ENCODE results near the gene GLRX2. TPM values are rescaled to one million over a fixed set of nuclear protein-coding genes. Genes with fewer than 3 reads are reported as not detected.
A peak's percentile ranks its signal among the peaks of the same experiment; 100 is the strongest.

GLRX2 gene
- total RNA-seq, 1 donor from 2014 or later, result 1.9 TPM

DNA sequence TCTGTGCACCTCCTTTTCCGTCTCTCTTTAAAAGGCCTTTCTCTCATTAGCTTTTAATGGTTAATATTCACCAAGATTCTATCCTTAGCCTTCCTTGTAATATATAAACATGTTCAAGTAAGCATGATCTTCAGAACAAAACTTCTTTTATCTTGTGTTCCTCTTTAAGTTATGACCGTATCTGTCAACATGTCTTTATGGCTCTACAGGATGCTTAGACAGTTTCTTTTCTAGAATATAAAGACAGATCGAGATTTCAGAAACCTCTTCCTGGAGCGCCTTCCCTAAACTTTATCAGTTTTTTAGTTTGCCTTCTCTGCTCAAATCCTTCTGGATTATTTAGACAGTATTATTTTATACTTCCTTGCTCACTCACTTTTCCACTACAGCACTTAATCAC, 38.6 kb downstream of the GLRX2 start:
- Histone ChIP-seq H3K27ac (no peak overlapping the region), H3K27me3 (no peaks in the 10 kb centered on the region), H2AFZ (replicated peaks) (no peak overlapping the region), H3K79me2 (ENCODE audit: low read depth) (peaks cover 98% of the 10 kb centered on the region), H3K4me2 (no peak overlapping the region), H3K36me3 (no peaks in the 10 kb centered on the region), H3K4me3 (no peak overlapping the region), H3K9ac (no peak overlapping the region), H4K20me1 (ENCODE audit: low read depth) (peaks cover 94% of the 10 kb centered on the region), H3K4me1 (peaks cover 2% of the 10 kb centered on the region), H3F3A (ENCODE audit: low read depth) (no peaks in the 10 kb centered on the region), H3K9me3 (ENCODE audit: low read depth) (no peaks in the 10 kb centered on the region)
- Mint-ChIP-seq H3K27me3 (ENCODE audit: insufficient read depth, low read depth) (no peaks in the 10 kb centered on the region), H3K4me1 (peaks cover 5% of the 10 kb centered on the region), H3K27ac (no peak overlapping the region), H3K9me3 (peaks cover 8% of the 10 kb centered on the region), H3K36me3 (peaks cover 27% of the 10 kb centered on the region), H3K4me3 (no peak overlapping the region)
- TF ChIP-seq EZH2 (IDR thresholded peaks at IDR 0.05) (no peak), CTCF (IDR thresholded peaks at IDR 0.05) (no peak), EZH2phosphoT487 (IDR thresholded peaks at IDR 0.05) (no peak)
- DNase-seq (ENCODE audit: low spot score), result no peak

GRCh38 chr1:193065954-193066353, 39.3 kb downstream of the GLRX2 start:
- Histone ChIP-seq H3K9me3 (ENCODE audit: low read depth) (no peaks in the 10 kb centered on the region), H3K9ac (no peak overlapping the region), H3K36me3 (no peaks in the 10 kb centered on the region), H3K27ac (no peak overlapping the region), H3K79me2 (ENCODE audit: low read depth) (peaks cover 98% of the 10 kb centered on the region), H4K20me1 (ENCODE audit: low read depth) (peaks cover 95% of the 10 kb centered on the region), H3K27me3 (no peaks in the 10 kb centered on the region), H2AFZ (replicated peaks) (no peak overlapping the region), H3K4me3 (no peak overlapping the region), H3K4me2 (no peak overlapping the region), H3F3A (ENCODE audit: low read depth) (no peaks in the 10 kb centered on the region), H3K4me1 (peaks cover 8% of the 10 kb centered on the region)
- Mint-ChIP-seq H3K4me1 (peaks cover 10% of the 10 kb centered on the region), H3K4me3 (no peak overlapping the region), H3K27ac (no peak overlapping the region), H3K9me3 (peaks cover 8% of the 10 kb centered on the region), H3K36me3 (peaks cover 27% of the 10 kb centered on the region), H3K27me3 (ENCODE audit: insufficient read depth, low read depth) (no peaks in the 10 kb centered on the region)
- TF ChIP-seq CTCF (IDR thresholded peaks at IDR 0.05), result no peak
- no peak for TF ChIP-seq EZH2 (IDR thresholded peaks at IDR 0.05)
- TF ChIP-seq EZH2phosphoT487 (IDR thresholded peaks at IDR 0.05), result no peak
- no peak for DNase-seq (ENCODE audit: low spot score)

DNA sequence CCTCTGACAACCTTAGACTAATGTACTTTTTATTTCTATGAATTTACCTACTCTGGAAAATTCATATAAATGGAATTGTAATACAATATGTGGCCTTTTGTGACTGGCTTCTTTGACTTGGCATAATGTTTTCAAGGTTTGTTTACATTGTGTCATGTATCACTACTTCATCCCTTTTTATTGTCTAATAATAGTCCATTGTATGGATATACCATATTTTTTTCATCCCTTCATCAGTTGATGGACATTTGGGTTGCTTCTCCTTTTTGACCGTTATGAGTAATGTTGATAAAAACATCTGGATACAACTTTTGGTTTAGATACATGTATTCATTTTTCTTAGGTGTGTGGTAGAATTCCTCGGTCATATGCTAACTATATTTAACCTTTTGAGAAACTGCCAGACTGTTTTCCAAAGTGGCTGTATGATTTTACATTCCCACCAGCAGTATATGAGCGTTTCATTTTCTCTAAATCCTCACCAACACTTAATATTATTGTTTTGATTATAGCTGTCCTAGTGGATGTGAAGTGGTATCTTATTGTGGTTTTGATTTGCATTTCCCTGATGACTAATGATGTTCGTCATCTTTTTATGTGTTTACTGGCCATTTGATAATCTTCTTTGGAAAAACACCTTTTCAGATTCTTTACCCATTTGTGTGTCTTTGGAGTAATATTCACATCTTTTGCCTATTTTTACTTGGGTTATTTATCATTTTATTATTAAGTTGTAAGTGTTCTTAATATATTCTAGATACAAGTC, 42.3 kb downstream of the GLRX2 start:
- Histone ChIP-seq H3K36me3 (no peaks in the 10 kb centered on the region), H4K20me1 (ENCODE audit: low read depth) (peaks cover 71% of the 10 kb centered on the region)
- TF ChIP-seq EZH2 (IDR thresholded peaks at IDR 0.05), result no peak

DNA sequence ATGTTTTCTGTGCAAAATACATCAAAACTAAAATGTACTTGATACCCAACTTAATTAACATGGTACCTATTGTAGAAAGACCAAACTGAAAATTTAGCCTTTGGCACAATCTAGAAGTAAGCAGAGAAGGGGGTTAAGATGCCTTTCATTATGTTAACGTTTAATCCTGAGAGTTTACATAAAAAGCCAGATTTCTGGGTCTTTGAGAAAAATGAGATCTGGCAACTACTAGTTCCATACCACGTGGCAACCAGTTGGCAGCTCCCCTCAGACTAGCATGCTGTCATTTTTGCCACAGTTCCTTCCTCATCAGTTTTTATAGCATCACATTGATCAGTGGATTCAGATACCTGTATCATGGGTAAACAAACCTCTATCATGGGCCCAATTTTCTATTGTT, 44.3 kb downstream of the GLRX2 start:
- no peak overlapping the region for H3K27ac Mint-ChIP-seq
- H3K9me3 Mint-ChIP-seq, result peaks cover 8% of the 10 kb centered on the region
- H3K27ac ChIP-seq, result no peak overlapping the region
- H3K4me2 ChIP-seq, result peak overlapping the region; percentile 98
- peaks cover 17% of the 10 kb centered on the region for H3K36me3 Mint-ChIP-seq
- H3K4me1 ChIP-seq, result peaks cover 10% of the 10 kb centered on the region
- H3K9me3 ChIP-seq (ENCODE audit: low read depth), result no peaks in the 10 kb centered on the region
- no peaks in the 10 kb centered on the region for H3K36me3 ChIP-seq
- peaks cover 92% of the 10 kb centered on the region for H3K79me2 ChIP-seq (ENCODE audit: low read depth)
- peaks cover 6% of the 10 kb centered on the region for H3K27me3 Mint-ChIP-seq (ENCODE audit: insufficient read depth, low read depth)
- peak overlapping the region; percentile 86 for H3K9ac ChIP-seq
- H3K27me3 ChIP-seq, result no peaks in the 10 kb centered on the region
- peaks cover 13% of the 10 kb centered on the region for H3F3A ChIP-seq (ENCODE audit: low read depth)
- H3K4me1 Mint-ChIP-seq, result peaks cover 23% of the 10 kb centered on the region
- no peak for DNase-seq (ENCODE audit: low spot score)
- H2AFZ ChIP-seq (replicated peaks), result no peak overlapping the region
- peak overlapping the region; percentile 78 for H3K4me3 ChIP-seq
- TF ChIP-seq EZH2 (IDR thresholded peaks at IDR 0.05), result no peak
- no peak for TF ChIP-seq CTCF (IDR thresholded peaks at IDR 0.05)
- no peak for TF ChIP-seq EZH2phosphoT487 (IDR thresholded peaks at IDR 0.05)
- H3K4me3 Mint-ChIP-seq, result peak overlapping the region; percentile 99
- peaks cover 54% of the 10 kb centered on the region for H4K20me1 ChIP-seq (ENCODE audit: low read depth)

More for the DNA sequence above, 42.3 kb downstream of the GLRX2 start:
- H3K9me3 ChIP-seq (ENCODE audit: low read depth), result no peaks in the 10 kb centered on the region
- DNase-seq (ENCODE audit: low spot score), result no peak
- no peak overlapping the region for H2AFZ ChIP-seq (replicated peaks)
- H3F3A ChIP-seq (ENCODE audit: low read depth), result peaks cover 13% of the 10 kb centered on the region
- Mint-ChIP-seq H3K36me3 (peaks cover 25% of the 10 kb centered on the region), H3K27ac (no peak overlapping the region), H3K4me1 (peaks cover 14% of the 10 kb centered on the region), H3K27me3 (ENCODE audit: insufficient read depth, low read depth) (peaks cover 6% of the 10 kb centered on the region), H3K9me3 (peaks cover 8% of the 10 kb centered on the region), H3K4me3 (peak overlapping the region; percentile 37)
- H3K79me2 ChIP-seq (ENCODE audit: low read depth), result peaks cover 90% of the 10 kb centered on the region
- H3K4me1 ChIP-seq, result peaks cover 10% of the 10 kb centered on the region
- no peak overlapping the region for H3K9ac ChIP-seq
- no peak overlapping the region for H3K27ac ChIP-seq
- H3K27me3 ChIP-seq, result no peaks in the 10 kb centered on the region
- H3K4me2 ChIP-seq, result no peak overlapping the region
- no peak overlapping the region for H3K4me3 ChIP-seq
